Naive B cell (primary cell): ENCODE measurements around the gene SEMA3F. TPM values are rescaled to one million over a fixed set of nuclear protein-coding genes. Genes with fewer than 3 reads are reported as not detected.

Source experiments
- ATAC-seq, 2 donors: fragments of 150-1000 bp; cut with Tn5 transposase; 2 replicates each; pipeline ENCODE4 v1.10.0; 2021; ENCODE audit warnings: low read depth in 2 of 2, mild to moderate bottlenecking in 2 of 2, moderate library complexity in 2 of 2
- DNase-seq: peaks from one replicate; pipeline ENCODE4 v3.0.0; 2022
- H3K27ac Mint-ChIP-seq, 6 donors: one replicate each; pipeline ENCODE4 v1.8.0; 2020 to 2022; ENCODE audit warnings: mild to moderate bottlenecking in 6 of 6, mixed read lengths in 6 of 6, moderate library complexity in 5 of 6, inconsistent platforms in 2 of 6
- H3K27me3 Mint-ChIP-seq, 3 donors: one replicate each; pipeline ENCODE4 v1.8.0; 2021 to 2022; ENCODE audit warnings: mixed read lengths in 3 of 3, mild to moderate bottlenecking in 1 of 3
- H3K36me3 Mint-ChIP-seq, 2 donors: one replicate each; pipeline ENCODE4 v1.8.0; 2020 to 2022; ENCODE audit warnings: mixed read lengths in 2 of 2, inconsistent platforms in 1 of 2, mild to moderate bottlenecking in 1 of 2
- H3K4me1 Mint-ChIP-seq, 3 donors: one replicate each; pipeline ENCODE4 v1.8.0; 2020 to 2022; ENCODE audit warnings: mixed read lengths in 3 of 3, inconsistent platforms in 1 of 3, mild to moderate bottlenecking in 1 of 3, moderate library complexity in 1 of 3
- H3K4me3 Mint-ChIP-seq, 8 donors: one replicate each; pipeline ENCODE4 v1.8.0; 2020 to 2022; ENCODE audit warnings: mild to moderate bottlenecking in 8 of 8, mixed read lengths in 8 of 8, moderate library complexity in 8 of 8, inconsistent platforms in 2 of 8
- H3K9me3 Mint-ChIP-seq, 7 donors: one replicate each; pipeline ENCODE4 v1.8.0; 2020 to 2022; ENCODE audit warnings: mixed read lengths in 7 of 7, mild to moderate bottlenecking in 5 of 7, inconsistent platforms in 2 of 7, moderate library complexity in 1 of 7
- polyA plus RNA-seq, 6 donors: library from polyadenylated mRNA; unstranded; fragments of 300-500 nt; fragmentation: Illumina TruSeq; gene quantifications; one replicate each; pipeline ENCODE4 v1.2.3, GENCODE V29; 2021; ENCODE audit warnings: low read depth in 6 of 6

SEMA3F gene
- polyA plus RNA-seq, 6 donors from 2014 or later, result not detected

DNA sequence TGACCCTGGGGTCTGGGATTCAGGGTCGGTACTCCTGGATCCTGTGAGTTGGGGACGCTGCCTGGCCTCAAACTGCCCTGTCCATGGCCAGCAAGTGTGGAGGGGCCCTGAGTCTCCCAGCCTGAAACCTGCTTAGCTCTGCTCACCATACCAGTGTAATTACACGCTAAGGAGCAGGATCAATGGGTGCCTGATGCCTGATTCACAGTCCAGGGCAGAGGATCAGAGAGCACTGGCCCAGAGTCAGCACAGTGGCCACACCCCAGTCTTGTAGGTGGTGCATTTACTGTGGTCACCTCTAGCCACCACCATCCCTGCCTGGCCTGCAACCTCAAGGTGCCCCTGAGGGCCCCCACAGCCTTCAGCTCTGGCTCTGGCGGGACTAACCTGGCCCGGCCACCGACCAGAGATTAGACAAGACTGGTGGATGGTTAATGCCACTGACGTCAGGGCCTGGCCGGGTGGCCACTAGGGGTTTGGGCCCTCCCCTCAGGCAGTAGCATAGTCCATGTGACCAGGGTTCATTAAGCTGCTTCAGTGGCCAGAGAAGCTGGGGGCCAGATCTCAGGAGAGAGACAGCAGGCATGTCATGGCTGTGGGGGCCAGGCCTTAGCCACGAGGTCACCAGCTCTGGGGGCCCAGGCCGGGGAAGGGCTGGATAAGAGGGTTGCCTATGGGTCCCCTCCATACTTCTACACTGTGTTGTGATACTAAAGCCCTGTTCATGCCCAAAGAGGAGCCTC is 46.6 kb downstream of the SEMA3F start:
- H3K27ac Mint-ChIP-seq, result no peak overlapping the region
- ATAC-seq (no peak), DNase-seq (no peak)
- no peak overlapping the region for H3K4me3 Mint-ChIP-seq
- H3K27me3 Mint-ChIP-seq, result peaks cover 31 to 60% (median 43%) of the 10 kb centered on the region in 3 donors
- H3K9me3 Mint-ChIP-seq, result no peaks in the 10 kb centered on the region
- peaks cover 0 to 9% of the 10 kb centered on the region in 2 donors for H3K36me3 Mint-ChIP-seq
- H3K4me1 Mint-ChIP-seq, result peaks cover 0 to 4% (median 3%) of the 10 kb centered on the region in 3 donors

DNA sequence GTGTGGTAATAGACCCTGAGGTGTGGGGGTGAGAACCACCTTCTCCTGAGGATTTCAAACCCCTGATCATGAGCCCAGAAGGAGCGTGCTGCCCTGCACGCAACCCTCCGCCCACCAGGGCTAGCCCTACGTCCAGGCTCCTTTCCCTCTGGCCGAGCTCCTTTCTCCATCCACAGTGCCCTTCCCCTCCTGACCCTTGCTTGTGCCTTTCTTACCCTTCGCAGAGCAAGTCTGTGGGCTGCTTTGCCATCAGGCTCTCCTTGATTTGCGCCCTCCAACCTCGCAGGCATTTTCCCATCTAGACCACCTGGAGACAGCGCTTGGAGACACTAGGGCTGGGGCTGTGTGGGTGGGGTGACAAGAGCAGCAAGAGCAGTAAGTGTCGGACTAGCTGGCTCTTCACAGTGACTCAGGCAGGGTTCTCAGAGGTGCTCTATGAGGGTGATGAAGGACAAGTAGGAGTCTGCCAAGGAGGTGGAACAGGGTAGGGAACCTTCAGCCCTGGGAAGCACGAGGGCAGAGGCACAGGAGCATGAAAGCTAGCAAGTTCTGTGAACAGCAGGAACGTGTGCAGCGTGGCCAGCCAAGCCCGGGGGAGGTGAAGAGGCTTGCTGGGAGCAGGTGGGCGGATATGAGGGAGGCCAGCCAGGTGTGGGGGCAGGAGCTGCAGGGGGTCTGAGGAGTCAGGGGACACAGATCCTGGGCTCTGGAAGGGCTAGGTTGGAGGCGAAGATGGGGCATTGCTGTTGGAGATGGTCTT is 47.4 kb downstream of the SEMA3F start:
- H3K4me1 Mint-ChIP-seq, result peaks cover 0 to 4% (median 3%) of the 10 kb centered on the region in 3 donors
- H3K27me3 Mint-ChIP-seq, result peaks cover 30 to 64% (median 47%) of the 10 kb centered on the region in 3 donors
- H3K4me3 Mint-ChIP-seq, result peak overlapping the region in 1 of 8 donors; percentile 34
- no peaks in the 10 kb centered on the region for H3K9me3 Mint-ChIP-seq
- no peak for DNase-seq
- ATAC-seq, result no peak
- no peak overlapping the region for H3K27ac Mint-ChIP-seq
- H3K36me3 Mint-ChIP-seq, result peaks cover 0 to 9% of the 10 kb centered on the region in 2 donors

DNA sequence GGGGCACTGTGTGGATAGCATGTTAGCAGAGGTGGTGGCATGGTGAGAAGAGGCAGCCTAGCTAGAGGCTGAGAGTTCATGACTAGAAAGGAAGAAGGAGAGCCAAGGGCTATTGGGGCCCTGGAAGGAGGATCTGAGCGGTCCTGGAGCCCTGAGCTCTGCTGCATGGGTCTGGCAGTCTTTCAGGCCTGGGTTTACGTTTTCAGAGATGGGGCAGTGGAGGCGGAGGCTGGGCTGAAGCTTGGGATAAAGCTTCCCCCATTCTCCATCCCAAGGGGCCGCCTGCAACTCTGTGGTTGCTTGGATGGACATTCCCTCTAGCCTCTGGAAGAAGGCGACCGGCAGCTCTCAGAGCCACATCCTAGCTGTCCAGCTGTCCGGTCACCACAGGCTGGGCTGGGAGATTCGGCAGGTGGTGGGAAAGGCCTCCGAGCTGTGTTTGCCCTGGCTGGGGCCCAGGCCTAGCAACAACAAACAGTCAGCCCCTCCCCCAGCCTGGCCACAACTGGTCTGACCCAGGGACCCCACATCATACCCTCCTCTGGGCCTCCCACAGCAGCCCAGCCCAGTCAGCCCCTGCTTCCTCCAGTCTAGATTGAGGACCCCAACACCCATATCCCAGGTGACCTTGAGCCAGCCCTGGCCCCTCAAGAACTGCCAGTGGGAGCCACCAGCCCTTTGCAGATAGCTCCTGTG is 48.1 kb downstream of the SEMA3F start:
- peaks cover 0 to 9% of the 10 kb centered on the region in 2 donors for H3K36me3 Mint-ChIP-seq
- ATAC-seq (no peak), DNase-seq (no peak)
- peaks cover 32 to 71% (median 49%) of the 10 kb centered on the region in 3 donors for H3K27me3 Mint-ChIP-seq
- peaks cover 0 to 4% (median 3%) of the 10 kb centered on the region in 3 donors for H3K4me1 Mint-ChIP-seq
- no peaks in the 10 kb centered on the region for H3K9me3 Mint-ChIP-seq
- H3K27ac Mint-ChIP-seq, result no peak overlapping the region
- peak overlapping the region in 2 of 8 donors; percentile 34 to 77 for H3K4me3 Mint-ChIP-seq

DNA sequence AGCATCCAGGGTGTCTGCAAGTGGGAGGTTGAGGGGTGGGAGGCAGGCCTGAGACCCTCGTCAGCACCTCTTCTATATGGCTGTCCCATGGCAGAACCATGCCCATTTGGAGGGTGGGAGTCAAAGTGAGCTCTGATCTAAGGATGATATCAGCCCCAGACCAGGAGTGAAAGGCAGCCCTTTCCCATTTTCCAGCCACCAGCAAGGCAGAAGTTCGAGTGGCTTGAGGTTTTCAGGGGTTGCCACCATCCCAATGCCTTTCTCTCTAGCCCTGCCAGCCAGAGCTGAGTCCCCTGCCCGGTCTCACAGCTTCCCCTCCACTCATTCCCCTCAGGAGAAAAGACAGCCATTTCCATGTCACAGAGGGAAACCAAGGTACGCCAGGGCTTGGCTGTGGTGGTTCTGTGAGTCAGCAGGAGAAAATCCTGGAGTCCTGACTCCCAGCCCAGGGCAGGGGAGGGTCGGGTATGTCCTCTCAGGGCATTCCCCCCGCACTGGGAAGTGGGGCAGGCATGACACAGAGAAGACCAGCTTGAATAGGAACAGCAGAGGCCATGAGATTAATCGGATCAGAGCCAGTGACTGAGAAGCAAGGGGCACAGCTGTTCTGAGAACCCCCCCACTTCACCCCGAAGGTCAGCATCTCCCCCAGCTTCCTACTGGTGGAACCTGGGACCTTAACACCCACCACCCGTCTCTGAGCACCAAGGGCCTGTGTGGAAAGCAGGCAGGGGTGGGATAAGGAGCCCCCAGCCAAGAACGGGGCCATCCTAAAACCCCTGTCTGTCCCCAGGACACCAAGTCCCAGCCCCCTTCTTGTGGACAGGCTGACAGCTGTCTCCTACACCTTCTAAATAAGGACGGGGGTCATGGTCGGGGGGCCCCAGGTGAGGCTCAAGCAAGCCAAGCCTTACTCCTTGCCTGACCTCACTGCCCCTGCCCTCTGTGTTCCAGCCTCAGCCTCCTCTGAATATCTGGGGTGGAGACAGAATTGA is 49.0 kb downstream of the SEMA3F start:
- Mint-ChIP-seq H3K4me1 (peaks cover 0 to 4% (median 3%) of the 10 kb centered on the region in 3 donors), H3K4me3 (peak overlapping the region in 5 of 8 donors; percentile 47 to 73 (median 51)), H3K9me3 (peaks cover 0 to 2% (median 0%) of the 10 kb centered on the region in 7 donors), H3K27ac (peak overlapping the region in 1 of 6 donors; percentile 54), H3K27me3 (peaks cover 35 to 72% (median 57%) of the 10 kb centered on the region in 3 donors), H3K36me3 (peaks cover 0 to 9% of the 10 kb centered on the region in 2 donors)
- no peak for ATAC-seq
- no peak for DNase-seq

DNA sequence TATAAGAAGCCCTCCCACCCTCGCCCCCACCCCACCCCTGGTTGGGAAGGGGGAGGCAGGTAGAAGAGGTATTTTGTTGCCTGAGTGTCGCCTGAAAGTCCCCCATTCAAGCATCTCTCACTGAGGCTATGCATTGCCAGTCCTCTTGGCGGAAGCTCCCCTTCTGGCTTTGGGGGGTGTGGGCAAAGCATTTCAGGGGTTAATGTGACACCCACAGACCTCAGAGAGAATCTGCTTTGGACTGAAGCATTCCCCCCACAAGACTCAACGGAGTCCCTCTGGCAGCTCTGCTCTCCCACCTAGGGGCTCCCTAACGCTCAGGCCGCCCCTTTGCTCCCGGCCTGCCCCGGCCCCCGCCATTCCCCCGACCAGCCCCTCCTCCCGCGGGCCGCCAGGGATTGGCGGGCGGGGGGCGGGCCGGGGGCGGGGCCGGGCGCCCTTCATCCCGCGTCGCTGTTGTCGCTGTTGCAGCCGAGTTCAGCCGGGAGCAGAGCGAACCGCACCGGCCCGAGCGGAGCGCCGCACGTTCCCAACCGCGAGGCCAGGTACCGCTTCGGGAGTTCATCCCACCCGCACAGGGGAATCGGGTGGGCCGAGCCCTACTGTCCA is 49.8 kb downstream of the SEMA3F start, which contains the start of gene SLC38A3:
SLC38A3 (plus strand) TSS at position 468 of the 609 bp plus-strand sequence. CDS start 8,929 bp downstream, outside the sequence.
- ATAC-seq, result peak; percentile 31 to 43
- Mint-ChIP-seq H3K9me3 (peaks cover 0 to 2% (median 0%) of the 10 kb centered on the region in 7 donors), H3K36me3 (peaks cover 0 to 9% of the 10 kb centered on the region in 2 donors), H3K27me3 (peaks cover 32 to 73% (median 57%) of the 10 kb centered on the region in 3 donors), H3K27ac (no peak within 1 kb of the TSS), H3K4me3 (peak within 1 kb of the TSS in 7 of 8 donors; percentile 16 to 81 (median 52)), H3K4me1 (peaks cover 0 to 4% (median 3%) of the 10 kb centered on the region in 3 donors)
- no peak for DNase-seq

DNA sequence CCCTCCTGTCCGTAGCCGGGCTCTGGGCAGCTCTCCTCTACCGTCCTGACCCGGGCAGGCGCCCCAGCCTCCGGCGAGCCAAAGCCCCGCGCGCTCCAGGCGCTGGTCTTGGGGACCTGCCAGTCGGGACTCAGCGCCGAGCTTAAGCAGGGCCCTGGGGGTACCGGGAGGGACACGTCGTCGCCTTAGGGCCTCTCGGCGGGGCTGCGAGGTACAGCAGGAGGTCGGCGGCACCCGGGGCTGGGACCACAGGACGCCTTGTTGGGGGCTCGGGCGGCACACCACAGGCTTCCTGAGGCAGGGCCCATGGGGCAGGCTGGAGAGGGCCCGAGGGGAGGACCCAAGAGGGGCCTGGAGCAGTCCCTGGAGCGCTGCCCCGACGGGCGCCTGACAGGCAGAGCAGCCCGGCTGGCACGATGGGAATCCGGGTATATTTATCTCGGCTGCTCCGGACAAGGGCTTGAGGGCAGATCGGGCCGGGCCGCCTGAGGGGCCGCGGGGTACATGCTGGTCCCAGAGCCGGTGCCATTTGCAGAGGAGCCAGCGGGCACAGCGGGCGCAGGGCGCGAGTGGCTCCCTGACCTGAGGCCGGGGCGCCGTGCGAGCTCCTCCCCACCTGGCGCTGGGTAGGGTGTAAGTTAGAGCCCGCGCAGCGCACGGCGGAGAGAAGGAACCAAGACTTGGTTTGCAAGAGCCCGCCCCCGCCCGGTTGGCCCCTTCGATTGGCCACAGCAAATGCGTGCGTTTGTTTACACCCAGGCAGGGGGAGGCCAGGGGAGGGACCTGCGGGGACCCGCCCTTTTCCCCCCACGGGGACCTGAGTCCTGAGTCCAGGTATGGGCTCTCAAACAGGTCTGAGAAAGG is 50.5 kb downstream of the SEMA3F start:
- H3K9me3 Mint-ChIP-seq, result peaks cover 0 to 2% (median 0%) of the 10 kb centered on the region in 7 donors
- H3K4me3 Mint-ChIP-seq, result peak overlapping the region in 6 of 8 donors; percentile 24 to 81 (median 59)
- DNase-seq, result peak; percentile 38
- peak; percentile 86 to 88 for ATAC-seq
- H3K27me3 Mint-ChIP-seq, result peaks cover 30 to 74% (median 54%) of the 10 kb centered on the region in 3 donors
- H3K27ac Mint-ChIP-seq, result no peak overlapping the region
- H3K4me1 Mint-ChIP-seq, result peaks cover 0 to 4% (median 3%) of the 10 kb centered on the region in 3 donors
- peaks cover 0 to 9% of the 10 kb centered on the region in 2 donors for H3K36me3 Mint-ChIP-seq

DNA sequence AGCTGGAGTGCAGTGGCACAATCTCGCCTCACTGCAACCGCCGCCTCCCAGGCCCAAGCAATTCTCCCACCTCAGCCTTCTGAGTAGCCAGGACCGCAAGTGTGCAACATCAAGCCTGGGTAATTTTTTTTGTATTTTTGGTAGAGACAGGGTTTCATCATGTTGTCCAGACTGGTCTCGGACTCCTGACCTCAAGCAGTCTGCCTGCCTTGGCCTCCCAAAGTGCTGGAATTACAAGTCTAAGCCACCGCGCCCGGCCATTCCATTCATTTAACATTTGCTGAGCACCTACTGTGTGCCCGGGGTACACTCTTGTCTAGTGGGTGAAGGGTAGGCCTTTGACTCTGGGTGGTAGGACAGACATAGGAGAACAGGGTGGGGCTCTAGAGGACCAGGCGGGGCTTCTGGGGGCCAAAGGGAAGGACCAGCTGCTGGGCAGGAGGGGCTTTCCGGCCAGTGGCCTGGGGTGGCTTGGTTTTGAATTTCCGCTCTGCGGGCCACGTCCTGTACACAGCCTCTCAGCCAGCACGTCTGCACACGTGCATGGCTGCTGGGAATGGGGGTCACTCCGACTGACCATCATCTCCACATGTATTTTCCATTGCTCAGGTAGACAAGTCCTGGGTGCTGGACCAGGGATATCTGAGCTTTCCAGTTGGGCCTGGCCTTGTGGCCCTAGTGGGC is 52.4 kb downstream of the SEMA3F start:
- no peak overlapping the region for H3K4me3 Mint-ChIP-seq
- DNase-seq, result no peak
- H3K27ac Mint-ChIP-seq, result no peak overlapping the region
- peaks cover 20 to 58% (median 40%) of the 10 kb centered on the region in 3 donors for H3K27me3 Mint-ChIP-seq
- no peak for ATAC-seq
- peaks cover 0 to 8% of the 10 kb centered on the region in 2 donors for H3K36me3 Mint-ChIP-seq
- H3K4me1 Mint-ChIP-seq, result peaks cover 0 to 4% (median 3%) of the 10 kb centered on the region in 3 donors
- H3K9me3 Mint-ChIP-seq, result peaks cover 0 to 2% (median 0%) of the 10 kb centered on the region in 7 donors

DNA sequence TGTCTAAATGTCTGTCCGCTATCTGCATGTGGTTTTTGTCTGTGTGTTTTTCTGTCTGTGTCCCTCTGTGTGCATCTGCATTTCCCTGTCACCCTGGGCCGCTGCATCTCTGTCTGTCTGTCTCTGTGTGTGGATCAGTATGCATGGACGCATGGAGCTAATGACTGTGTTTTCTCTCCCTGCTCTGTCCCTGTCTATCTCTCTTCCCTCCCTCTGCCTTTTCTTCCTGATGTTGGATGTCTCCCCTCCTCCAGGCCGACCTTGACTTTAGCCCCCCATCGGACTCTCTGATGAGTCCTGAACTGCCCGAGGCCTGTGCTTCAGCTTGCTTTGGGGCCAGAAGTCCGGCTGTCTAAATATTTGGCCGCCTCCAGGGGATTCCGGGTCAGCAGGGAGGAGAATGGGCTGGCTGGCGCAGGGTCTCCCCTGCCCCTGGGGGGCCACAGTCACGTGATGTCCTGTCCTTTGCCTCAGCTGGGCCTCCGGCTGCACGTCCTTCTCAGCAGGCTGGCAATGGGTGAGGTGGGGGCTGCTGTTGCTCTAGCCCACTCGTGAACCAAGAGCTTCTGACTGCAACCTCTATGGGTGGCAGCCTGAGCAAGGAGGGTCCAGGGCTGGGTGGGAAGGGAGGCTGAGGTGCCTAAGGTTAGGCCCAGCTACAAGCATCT is 53.7 kb downstream of the SEMA3F start:
- ATAC-seq, result no peak
- peaks cover 13 to 44% (median 27%) of the 10 kb centered on the region in 3 donors for H3K27me3 Mint-ChIP-seq
- no peaks in the 10 kb centered on the region for H3K36me3 Mint-ChIP-seq
- peaks cover 0 to 2% (median 0%) of the 10 kb centered on the region in 7 donors for H3K9me3 Mint-ChIP-seq
- DNase-seq, result no peak
- no peak overlapping the region for H3K4me3 Mint-ChIP-seq
- peaks cover 0 to 4% (median 3%) of the 10 kb centered on the region in 3 donors for H3K4me1 Mint-ChIP-seq
- H3K27ac Mint-ChIP-seq, result peak overlapping the region in 1 of 6 donors; percentile 87

DNA sequence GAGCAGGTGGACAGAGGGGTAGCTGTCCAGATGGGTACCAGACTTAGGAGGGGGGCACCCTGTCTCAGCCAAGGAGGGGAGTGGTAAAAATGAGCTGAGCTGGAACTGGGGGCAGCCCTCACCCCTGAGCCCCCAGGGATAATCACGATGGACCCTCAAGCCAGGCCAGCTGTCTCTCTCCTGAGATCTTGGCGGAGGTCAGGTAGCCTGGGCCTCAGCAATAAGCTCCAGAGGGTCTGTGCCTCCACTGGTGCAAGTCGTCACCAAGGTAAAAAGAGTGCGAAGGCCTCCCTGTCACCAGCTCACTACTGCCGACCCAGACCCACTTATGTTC is 55.0 kb downstream of the SEMA3F start:
- H3K9me3 Mint-ChIP-seq, result peaks cover 0 to 2% (median 0%) of the 10 kb centered on the region in 7 donors
- H3K36me3 Mint-ChIP-seq, result no peaks in the 10 kb centered on the region
- DNase-seq (no peak), ATAC-seq (no peak)
- no peak overlapping the region for H3K4me3 Mint-ChIP-seq
- peaks cover 13 to 40% (median 23%) of the 10 kb centered on the region in 3 donors for H3K27me3 Mint-ChIP-seq
- no peak overlapping the region for H3K27ac Mint-ChIP-seq
- peaks cover 0 to 3% (median 2%) of the 10 kb centered on the region in 3 donors for H3K4me1 Mint-ChIP-seq
